NCI-H1694 (cell line): Measurements from ENCODE around the gene TSFM.

ENCODE experiments used
- DNase-seq: peaks from one replicate; lab custom pipeline; 2025; lab: John Stamatoyannopoulos, UW

The TSFM gene

GRCh38 chr12:57780284-57780897 is 2.2 kb upstream of the TSFM start:
- DNase-seq, result no peak

- no peak for DNase-seq
These were observed 1.3 kb upstream of the TSFM start for GRCh38 chr12:57781244-57781643.

- no peak for DNase-seq
These were observed 786 bp upstream of the TSFM start for GRCh38 chr12:57781801-57782200.

- no peak for DNase-seq
These were observed 362 bp upstream of the TSFM start for GRCh38 chr12:57782243-57782607.

- DNase-seq, result no peak
These were observed 847 bp downstream of the TSFM start for GRCh38 chr12:57783466-57783801.

GRCh38 chr12:57783861-57784260 is 1.3 kb downstream of the TSFM start:
- DNase-seq, result no peak

GRCh38 chr12:57793920-57794319 is 11.3 kb downstream of the TSFM start:
- no peak for DNase-seq

- DNase-seq, result no peak
These were observed 12.8 kb downstream of the TSFM start for GRCh38 chr12:57795354-57795753.

- DNase-seq, result no peak
These were observed 14.4 kb downstream of the TSFM start for GRCh38 chr12:57796996-57797395.

GRCh38 chr12:57797933-57798332 is 15.3 kb downstream of the TSFM start:
- no peak for DNase-seq

- no peak for DNase-seq
These were observed 18.4 kb downstream of the TSFM start for GRCh38 chr12:57800965-57801364.

- no peak for DNase-seq
These were observed 20.0 kb downstream of the TSFM start for GRCh38 chr12:57802607-57803006.

- peak; percentile 43 for DNase-seq
These were observed 20.8 kb downstream of the TSFM start for GRCh38 chr12:57803319-57803893.

GRCh38 chr12:57806677-57807076 is 24.1 kb downstream of the TSFM start:
- DNase-seq, result no peak

- DNase-seq, result no peak
These were observed 24.7 kb downstream of the TSFM start for GRCh38 chr12:57807285-57807684.

GRCh38 chr12:57808351-57808750 is 25.8 kb downstream of the TSFM start:
- no peak for DNase-seq

GRCh38 chr12:57809425-57809824 is 26.8 kb downstream of the TSFM start:
- no peak for DNase-seq

- DNase-seq, result no peak
These were observed 27.9 kb downstream of the TSFM start for GRCh38 chr12:57810450-57810849.

- DNase-seq, result no peak
These were observed 28.6 kb downstream of the TSFM start for GRCh38 chr12:57811028-57811755.

GRCh38 chr12:57813111-57813970 is 30.8 kb downstream of the TSFM start:
- DNase-seq, result no peak

- DNase-seq, result no peak
These were observed 31.6 kb downstream of the TSFM start for GRCh38 chr12:57813971-57814772.
